Measurements from ENCODE around the gene PCGF1.
"Not testable (repeated sequence)": the region's sequence is repeated elsewhere in the genome, so short reads cannot be mapped to it uniquely, and the experiment has no call there.

The PCGF1 gene

GRCh38 chr2:74499267-74499939 lies 8.1 kb downstream of the PCGF1 start, which contains the start of gene LBX2:
TSS of gene LBX2 (minus strand) at chr2:74499603. CDS start at chr2:74499537, 66 bp downstream.
- DNase-seq (ENCODE audit: low spot score) = no peak

- DNase-seq (ENCODE audit: low spot score) = no peak
Observed at GRCh38 chr2:74498500-74499266, 8.8 kb downstream of the PCGF1 start.

DNA sequence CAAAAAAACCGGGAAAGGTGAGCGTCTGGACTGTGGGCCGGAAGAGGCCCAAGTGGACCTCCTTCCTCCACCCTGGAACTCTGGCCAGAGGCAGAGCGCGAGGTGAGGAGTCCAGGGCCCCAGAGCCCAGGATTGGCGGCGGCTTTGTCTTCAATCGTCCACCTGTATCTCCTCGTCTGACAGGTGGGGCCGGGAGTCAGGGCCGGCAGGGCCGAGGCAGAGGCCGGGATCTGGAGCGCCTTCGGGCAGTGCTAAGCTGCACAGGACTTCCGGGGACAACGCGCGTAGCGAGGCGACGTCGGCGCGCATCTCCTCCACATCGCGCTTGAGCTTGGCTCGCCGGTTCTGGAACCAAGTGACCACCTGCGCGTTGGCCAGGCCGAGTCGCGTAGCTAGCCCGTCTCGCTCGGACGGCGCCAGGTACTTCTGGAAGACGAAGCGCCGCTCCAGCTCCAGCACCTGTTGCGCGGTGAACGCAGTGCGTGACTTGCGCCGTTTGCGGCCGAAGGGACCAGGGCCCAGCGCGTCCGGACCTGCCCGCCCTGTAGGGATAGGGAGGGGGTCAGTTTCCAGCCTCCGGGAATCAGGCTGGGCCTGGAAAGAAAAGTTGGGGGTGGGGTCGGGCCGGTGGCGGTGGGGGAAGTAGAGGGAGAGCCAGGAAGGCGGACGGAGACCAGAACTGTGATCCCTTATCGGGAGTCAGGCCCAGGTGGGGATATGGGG lies 9.6 kb downstream of the PCGF1 start:
- no peak for DNase-seq (ENCODE audit: low spot score)

- no peak for DNase-seq (ENCODE audit: low spot score)
Observed at GRCh38 chr2:74496997-74497776, 10.3 kb downstream of the PCGF1 start.

- no peak for DNase-seq (ENCODE audit: low spot score)
Observed at GRCh38 chr2:74495440-74495839, 12.1 kb downstream of the PCGF1 start.

DNA sequence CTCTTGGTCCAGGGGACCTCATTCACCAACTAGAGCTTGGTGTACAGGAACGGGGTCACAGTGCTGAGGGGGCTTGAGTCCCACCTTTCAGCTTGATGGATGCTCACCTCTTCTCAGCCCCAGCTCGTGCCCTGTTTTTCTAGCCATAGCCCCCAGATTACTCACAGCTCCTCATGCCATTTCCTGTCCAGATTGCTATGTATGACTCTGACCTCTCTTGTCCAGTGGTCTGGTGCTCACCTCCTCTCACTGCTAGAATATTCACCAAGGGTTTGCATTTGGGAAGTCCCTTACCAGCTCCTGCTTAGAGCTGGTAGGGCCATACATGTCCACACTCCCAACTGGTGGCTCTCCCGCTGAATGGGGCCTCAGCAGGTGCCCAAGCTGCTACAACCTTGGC lies 13.9 kb downstream of the PCGF1 start:
- no peak for DNase-seq (ENCODE audit: low spot score)

- no peak for DNase-seq (ENCODE audit: low spot score)
Observed at GRCh38 chr2:74491648-74492544, 15.6 kb downstream of the PCGF1 start.

DNA sequence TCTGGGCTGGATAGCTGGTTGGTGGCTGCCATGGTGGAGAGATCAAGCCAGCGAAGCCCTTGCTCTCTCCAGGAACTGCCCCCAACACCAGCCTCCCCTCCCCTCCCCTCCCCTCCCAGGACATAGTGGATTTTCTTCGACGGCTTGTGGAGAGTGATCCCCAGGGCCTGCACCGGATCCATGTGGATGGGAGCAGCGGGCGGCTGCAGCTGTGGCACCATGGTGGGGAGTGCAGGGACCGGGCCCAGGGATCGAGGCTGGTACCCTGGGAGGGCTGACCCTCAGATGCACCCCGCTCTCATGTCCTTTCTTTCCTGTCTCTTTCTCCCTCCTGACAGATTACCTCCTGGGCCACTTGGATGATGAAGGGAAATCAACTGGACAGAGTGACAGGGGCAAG lies 17.6 kb downstream of the PCGF1 start:
- no peak for DNase-seq (ENCODE audit: low spot score)

DNA sequence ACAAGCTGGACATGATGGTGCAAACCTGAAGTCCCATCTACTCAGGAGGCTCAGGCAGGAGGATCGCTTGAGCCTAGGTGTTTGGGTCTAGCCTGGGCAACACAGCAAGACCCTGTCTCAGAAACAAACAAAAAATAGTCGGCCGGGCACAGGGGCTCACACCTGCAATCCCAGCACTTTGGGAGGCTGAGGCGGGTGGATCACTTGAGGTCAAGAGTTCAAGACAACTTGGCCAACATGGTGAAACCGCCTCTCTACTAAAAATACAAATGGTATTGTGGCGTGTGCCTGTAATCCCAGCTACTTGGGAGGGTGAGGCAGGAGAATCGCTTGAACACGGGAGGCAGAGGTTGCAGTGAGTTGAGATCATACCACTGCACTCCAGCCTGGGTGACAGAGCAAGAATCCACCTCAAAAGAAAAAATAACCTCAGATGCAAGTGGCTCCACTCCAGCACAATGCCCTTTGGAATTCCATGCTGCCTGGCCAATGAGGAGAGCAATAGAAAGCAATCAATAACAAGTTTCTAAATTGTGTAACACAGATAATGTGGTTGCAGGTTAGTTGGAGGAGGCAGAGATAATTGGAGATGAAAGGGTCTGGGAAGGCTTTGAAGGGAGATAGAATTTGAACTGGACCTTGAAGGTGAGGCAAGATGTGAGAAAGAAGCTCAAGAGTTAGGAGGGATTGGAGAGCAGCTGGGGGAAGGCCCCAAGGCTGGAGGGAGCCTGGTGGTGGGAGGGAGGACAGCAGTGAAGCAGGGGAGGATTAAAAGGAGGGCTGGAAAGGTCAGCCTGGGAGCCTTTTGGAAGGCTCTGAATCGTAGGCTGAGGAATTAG lies 18.6 kb downstream of the PCGF1 start:
- no peak for DNase-seq (ENCODE audit: low spot score)

DNA sequence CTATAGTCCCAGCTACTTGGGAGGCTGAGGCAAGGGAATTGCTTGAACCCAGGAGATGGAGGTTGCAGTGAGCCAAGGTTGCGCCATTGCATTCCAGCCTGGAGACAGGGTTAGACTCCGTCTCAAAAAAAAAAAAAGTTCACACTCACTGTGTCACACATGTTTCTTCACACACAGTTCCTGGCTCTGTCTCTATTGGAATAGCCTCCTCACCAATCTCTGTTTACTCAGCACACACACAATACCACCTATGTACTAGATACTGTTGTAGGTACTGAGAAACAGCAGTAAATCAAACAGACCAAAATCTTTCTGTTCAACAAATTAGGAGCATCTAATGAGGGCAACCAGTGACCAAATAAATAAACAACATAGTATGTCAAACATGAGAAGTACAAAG lies 21.4 kb downstream of the PCGF1 start:
- no peak for DNase-seq (ENCODE audit: low spot score)

- not testable (repeated sequence) for DNase-seq (ENCODE audit: low spot score)
Observed at GRCh38 chr2:74483675-74484164, 23.8 kb downstream of the PCGF1 start.

GRCh38 chr2:74482801-74483674 lies 24.5 kb downstream of the PCGF1 start, which contains the start of the genes CCDC142 and TTC31:
TSS of gene CCDC142 (minus strand) at chr2:74482998. CDS start at chr2:74482837, 161 bp downstream.
TSS of gene TTC31 (plus strand) at chr2:74483081. CDS start at chr2:74483096, 15 bp downstream.
- peak; percentile 98 for DNase-seq (ENCODE audit: low spot score)

DNA sequence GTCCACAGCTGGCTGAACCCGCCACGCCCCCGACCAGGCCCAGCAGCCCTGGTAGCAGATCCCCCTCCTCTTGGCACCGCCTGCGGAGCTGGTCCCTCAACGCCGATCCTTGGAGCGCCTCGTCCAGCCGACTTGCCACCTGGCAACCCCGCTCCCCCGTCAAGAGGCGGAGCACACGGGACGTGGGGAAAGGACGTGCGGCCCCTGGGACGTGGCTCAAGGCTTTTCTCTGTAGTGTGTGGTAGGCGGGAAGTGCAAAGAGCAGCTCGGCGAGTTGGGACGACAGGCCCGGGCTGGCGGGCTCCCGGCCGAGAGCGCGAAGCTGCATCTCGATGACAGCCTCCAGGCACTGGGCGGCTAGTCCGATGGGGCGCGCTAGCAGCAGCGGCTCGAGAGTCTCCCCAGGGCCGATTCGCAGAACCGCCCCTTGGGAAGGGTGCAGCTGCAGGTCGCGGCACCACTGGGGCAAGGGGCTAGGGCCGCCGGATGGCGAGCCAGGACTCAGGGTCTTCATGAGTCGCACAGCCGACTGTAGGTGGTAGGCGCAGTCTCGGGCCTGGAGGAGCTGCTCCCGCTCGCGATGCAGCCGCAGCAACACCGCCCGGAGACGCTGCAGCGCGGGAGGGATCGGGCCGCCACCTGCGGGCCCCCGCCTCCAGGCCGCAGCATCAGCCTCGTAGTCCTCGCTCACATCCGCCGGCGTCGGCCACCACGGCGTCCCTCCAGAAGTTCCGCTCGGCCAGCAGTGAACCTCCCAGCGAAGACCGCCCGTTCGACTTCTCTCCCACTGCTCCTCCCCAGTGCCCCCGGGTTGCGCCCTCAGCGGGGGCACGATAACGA lies 25.3 kb downstream of the PCGF1 start:
- no peak for DNase-seq (ENCODE audit: low spot score)

DNA sequence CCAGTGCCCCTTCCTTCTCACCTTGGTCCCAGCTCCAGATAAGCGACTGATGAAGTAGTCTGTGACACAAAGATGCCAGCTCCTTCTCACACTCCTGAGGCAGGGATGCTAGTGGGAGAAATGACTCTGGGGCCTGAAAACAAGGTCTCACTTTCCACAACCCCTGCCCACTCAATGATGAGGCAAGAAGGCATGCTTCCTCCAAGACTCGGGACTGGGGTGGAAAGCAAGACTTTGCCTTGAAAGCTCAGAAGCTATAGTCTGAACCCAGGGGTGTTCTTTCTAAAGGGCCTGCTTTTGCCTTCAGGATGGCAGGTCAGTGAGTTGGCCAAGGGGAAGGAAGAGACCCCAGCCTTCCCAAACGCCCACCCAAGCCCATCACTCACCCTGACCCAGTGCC lies 26.1 kb downstream of the PCGF1 start:
- DNase-seq (ENCODE audit: low spot score) = no peak

DNA sequence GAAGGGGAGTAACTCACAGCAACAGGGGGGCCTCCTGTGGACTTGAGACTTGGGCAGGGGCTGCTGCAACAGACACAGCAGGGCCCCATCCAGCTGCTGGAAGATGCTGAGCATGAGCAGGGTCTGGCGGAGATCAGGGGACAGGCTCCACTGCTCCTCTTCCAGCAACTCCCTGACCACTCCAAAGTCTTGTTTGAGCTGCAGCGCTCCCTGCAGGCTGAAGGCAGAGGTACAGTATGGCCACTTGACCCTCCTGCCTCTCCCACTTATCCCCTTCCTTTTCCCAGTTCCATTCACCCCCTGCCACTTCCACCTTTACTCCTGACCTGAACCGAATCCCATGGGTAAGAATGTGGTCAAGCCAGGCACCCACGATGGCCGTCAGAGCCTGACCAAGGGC lies 32.6 kb downstream of the PCGF1 start:
- DNase-seq (ENCODE audit: low spot score) = no peak

GRCh38 chr2:74474481-74474880 lies 33.0 kb downstream of the PCGF1 start:
- no peak for DNase-seq (ENCODE audit: low spot score)

- DNase-seq (ENCODE audit: low spot score) = peak; percentile 26
Observed at GRCh38 chr2:74472945-74473258, 34.6 kb downstream of the PCGF1 start.

All from pons (tissue), 1 donor.